Activated CD4-positive, alpha-beta T cell treated with anti-CD3 and anti-CD28 coated beads, Interleukin-2, amount 50 U/mL, for 24 hours (primary cell): ENCODE data around the gene TBX15.

Experiments
- DNase-seq, 2 donors: peaks; one replicate each; pipeline ENCODE4 v3.0.0-alpha.2; 2020; ENCODE audit warnings: low read depth in 1 of 2, low spot score in 1 of 2

TBX15 gene

GRCh38 chr1:118988186-118989005 is at the start of gene TBX15:
Gene TBX15, minus strand, starts transcription at chr1:118988343. Its CDS starts 548 bp downstream, at chr1:118987795.
- no peak for DNase-seq

- no peak for DNase-seq
Observed at GRCh38 chr1:119034359-119034758, 46.2 kb upstream of the TBX15 start.

GRCh38 chr1:119032986-119033385 is 44.8 kb upstream of the TBX15 start:
- no peak for DNase-seq

- no peak for DNase-seq
Observed at GRCh38 chr1:119027759-119028158, 39.6 kb upstream of the TBX15 start.

- no peak for DNase-seq
Observed at GRCh38 chr1:119026956-119027355, 38.8 kb upstream of the TBX15 start.

GRCh38 chr1:119015547-119015946 is 27.4 kb upstream of the TBX15 start:
- no peak for DNase-seq

- DNase-seq = no peak
Observed at GRCh38 chr1:119012383-119012782, 24.2 kb upstream of the TBX15 start.

GRCh38 chr1:119011706-119012105 is 23.6 kb upstream of the TBX15 start:
- DNase-seq = no peak

- DNase-seq = no peak
Observed at GRCh38 chr1:119011116-119011515, 23.0 kb upstream of the TBX15 start.

- DNase-seq = no peak
Observed at GRCh38 chr1:119010201-119010600, 22.1 kb upstream of the TBX15 start.

- DNase-seq = no peak
Observed at GRCh38 chr1:119009312-119009655, 21.1 kb upstream of the TBX15 start.

- DNase-seq = peak in 1 of 2 donors; percentile 12
Observed at GRCh38 chr1:119008483-119009311, 20.6 kb upstream of the TBX15 start.

GRCh38 chr1:119007670-119008482 is 19.7 kb upstream of the TBX15 start:
- DNase-seq = no peak

GRCh38 chr1:119007339-119007669 is 19.2 kb upstream of the TBX15 start:
- no peak for DNase-seq

GRCh38 chr1:119006406-119007279 is 18.5 kb upstream of the TBX15 start:
- no peak for DNase-seq

- DNase-seq = no peak
Observed at GRCh38 chr1:119005724-119006405, 17.7 kb upstream of the TBX15 start.

- DNase-seq = no peak
Observed at GRCh38 chr1:119004781-119005180, 16.6 kb upstream of the TBX15 start.

- no peak for DNase-seq
Observed at GRCh38 chr1:119004129-119004527, 16.0 kb upstream of the TBX15 start.

- DNase-seq = no peak
Observed at GRCh38 chr1:119003413-119004128, 15.4 kb upstream of the TBX15 start.
